ENCODE measurements around the gene KIFC3.

- no peak for TF ChIP-seq EZH2 (IDR thresholded peaks at IDR 0.05; ENCODE audit: low read depth, low read length, severe bottlenecking)
- no peak for TF ChIP-seq HDAC2 (IDR thresholded peaks at IDR 0.05; ENCODE audit: borderline replicate concordance in 1 of 2, low read depth in 2 of 2, low read length in 2 of 2)
- no peak for TF ChIP-seq CTCF (IDR thresholded peaks at IDR 0.05; ENCODE audit: control extremely low read depth in 1 of 3, insufficient read depth in 1 of 3, low read depth in 1 of 3, low read length in 3 of 3)
- no peak for TF ChIP-seq RFX5 (IDR thresholded peaks at IDR 0.05; ENCODE audit: borderline replicate concordance, low read depth, low read length)
- no peak for TF ChIP-seq POLR2A (IDR thresholded peaks at IDR 0.05; ENCODE audit: control extremely low read depth in 1 of 2, low read depth in 2 of 2, low read length in 2 of 2)
- no peak for TF ChIP-seq SRF (IDR thresholded peaks at IDR 0.05; ENCODE audit: low read depth, low read length)
- TF ChIP-seq YY1 (IDR thresholded peaks at IDR 0.05; ENCODE audit: low read depth, low read length) = no peak
These were observed 35.2 kb upstream of the KIFC3 start for GRCh38 chr16:57837305-57838125.
